ENCODE data around the gene VPS41. TPM values are rescaled to one million over a fixed set of nuclear protein-coding genes. Genes with fewer than 3 reads are reported as not detected.
A peak's percentile ranks its signal among the peaks of the same experiment; 100 is the strongest.
"Not testable (repeated sequence)": the region's sequence is repeated elsewhere in the genome, so short reads cannot be mapped to it uniquely, and the experiment has no call there.

The VPS41 gene
- polyA plus RNA-seq (2012; ENCODE audit: missing spikeins), result 50.5 TPM

- FAIRE-seq (peak; percentile 96), DNase-seq (ENCODE audit: insufficient read length) (peak; percentile 70)
- peak; percentile 70 for TF ChIP-seq POLR2A (IDR thresholded peaks at IDR 0.05; ENCODE audit: low read depth, low read length)
- TF ChIP-seq TAF1 (IDR thresholded peaks at IDR 0.05; ENCODE audit: borderline replicate concordance, low read depth, low read length), result peak; percentile 88; the same call in 1 of the 2 replicates
- peak; percentile 64 for TF ChIP-seq POLR2AphosphoS5 (IDR thresholded peaks at IDR 0.05; ENCODE audit: low read depth, low read length)
Observed at GRCh38 chr7:38908759-38909335, at the start of gene VPS41. Gene VPS41 (minus strand): TSS chr7:38909191. CDS start chr7:38909174, 17 bp downstream.

- FAIRE-seq, result no peak
- DNase-seq (ENCODE audit: insufficient read length), result no peak
- TF ChIP-seq POLR2A (IDR thresholded peaks at IDR 0.05; ENCODE audit: low read depth, low read length) (no peak), POLR2AphosphoS5 (IDR thresholded peaks at IDR 0.05; ENCODE audit: low read depth, low read length) (no peak), TAF1 (IDR thresholded peaks at IDR 0.05; ENCODE audit: borderline replicate concordance, low read depth, low read length) (no peak)
Observed at GRCh38 chr7:38955892-38956291, 46.9 kb upstream of the VPS41 start.

- FAIRE-seq (no peak), DNase-seq (ENCODE audit: insufficient read length) (no peak)
- no peak for TF ChIP-seq POLR2AphosphoS5 (IDR thresholded peaks at IDR 0.05; ENCODE audit: low read depth, low read length)
- TF ChIP-seq TAF1 (IDR thresholded peaks at IDR 0.05; ENCODE audit: borderline replicate concordance, low read depth, low read length), result no peak
- TF ChIP-seq POLR2A (IDR thresholded peaks at IDR 0.05; ENCODE audit: low read depth, low read length), result no peak
Observed at GRCh38 chr7:38953971-38954370, 45.0 kb upstream of the VPS41 start.

- DNase-seq (ENCODE audit: insufficient read length) (no peak), FAIRE-seq (no peak)
- no peak for TF ChIP-seq POLR2A (IDR thresholded peaks at IDR 0.05; ENCODE audit: low read depth, low read length)
- no peak for TF ChIP-seq TAF1 (IDR thresholded peaks at IDR 0.05; ENCODE audit: borderline replicate concordance, low read depth, low read length)
- no peak for TF ChIP-seq POLR2AphosphoS5 (IDR thresholded peaks at IDR 0.05; ENCODE audit: low read depth, low read length)
Observed at GRCh38 chr7:38953227-38953626, 44.2 kb upstream of the VPS41 start.

GRCh38 chr7:38951213-38951612, 42.2 kb upstream of the VPS41 start:
- TF ChIP-seq POLR2AphosphoS5 (IDR thresholded peaks at IDR 0.05; ENCODE audit: low read depth, low read length) (no peak), TAF1 (IDR thresholded peaks at IDR 0.05; ENCODE audit: borderline replicate concordance, low read depth, low read length) (no peak), POLR2A (IDR thresholded peaks at IDR 0.05; ENCODE audit: low read depth, low read length) (no peak)
- no peak for DNase-seq (ENCODE audit: insufficient read length)
- FAIRE-seq, result no peak

GRCh38 chr7:38950309-38950708, 41.3 kb upstream of the VPS41 start:
- FAIRE-seq (no peak), DNase-seq (ENCODE audit: insufficient read length) (no peak)
- TF ChIP-seq POLR2A (IDR thresholded peaks at IDR 0.05; ENCODE audit: low read depth, low read length) (no peak), POLR2AphosphoS5 (IDR thresholded peaks at IDR 0.05; ENCODE audit: low read depth, low read length) (no peak), TAF1 (IDR thresholded peaks at IDR 0.05; ENCODE audit: borderline replicate concordance, low read depth, low read length) (no peak)

- FAIRE-seq; DNase-seq (ENCODE audit: insufficient read length): not testable (repeated sequence)
Observed at GRCh38 chr7:38947541-38947940, 38.5 kb upstream of the VPS41 start.

GRCh38 chr7:38942431-38943051, 33.5 kb upstream of the VPS41 start:
- FAIRE-seq (no peak), DNase-seq (ENCODE audit: insufficient read length) (no peak)
- TF ChIP-seq POLR2A (IDR thresholded peaks at IDR 0.05; ENCODE audit: low read depth, low read length) (no peak), POLR2AphosphoS5 (IDR thresholded peaks at IDR 0.05; ENCODE audit: low read depth, low read length) (no peak), TAF1 (IDR thresholded peaks at IDR 0.05; ENCODE audit: borderline replicate concordance, low read depth, low read length) (no peak)

GRCh38 chr7:38940774-38941173, 31.8 kb upstream of the VPS41 start:
- FAIRE-seq, result no peak

GRCh38 chr7:38938589-38938988, 29.6 kb upstream of the VPS41 start:
- DNase-seq (ENCODE audit: insufficient read length), result no peak
- no peak for FAIRE-seq
- no peak for TF ChIP-seq TAF1 (IDR thresholded peaks at IDR 0.05; ENCODE audit: borderline replicate concordance, low read depth, low read length)
- no peak for TF ChIP-seq POLR2AphosphoS5 (IDR thresholded peaks at IDR 0.05; ENCODE audit: low read depth, low read length)
- TF ChIP-seq POLR2A (IDR thresholded peaks at IDR 0.05; ENCODE audit: low read depth, low read length), result no peak

More at GRCh38 chr7:38940774-38941173, 31.8 kb upstream of the VPS41 start:
- TF ChIP-seq TAF1 (IDR thresholded peaks at IDR 0.05; ENCODE audit: borderline replicate concordance, low read depth, low read length), result no peak
- TF ChIP-seq POLR2A (IDR thresholded peaks at IDR 0.05; ENCODE audit: low read depth, low read length), result no peak
- no peak for TF ChIP-seq POLR2AphosphoS5 (IDR thresholded peaks at IDR 0.05; ENCODE audit: low read depth, low read length)
- DNase-seq (ENCODE audit: insufficient read length), result no peak

GRCh38 chr7:38938001-38938485, 29.1 kb upstream of the VPS41 start:
- no peak for FAIRE-seq
- TF ChIP-seq POLR2AphosphoS5 (IDR thresholded peaks at IDR 0.05; ENCODE audit: low read depth, low read length) (no peak), POLR2A (IDR thresholded peaks at IDR 0.05; ENCODE audit: low read depth, low read length) (no peak), TAF1 (IDR thresholded peaks at IDR 0.05; ENCODE audit: borderline replicate concordance, low read depth, low read length) (no peak)

GRCh38 chr7:38936641-38937040, 27.6 kb upstream of the VPS41 start:
- TF ChIP-seq POLR2A (IDR thresholded peaks at IDR 0.05; ENCODE audit: low read depth, low read length) (no peak), TAF1 (IDR thresholded peaks at IDR 0.05; ENCODE audit: borderline replicate concordance, low read depth, low read length) (no peak), POLR2AphosphoS5 (IDR thresholded peaks at IDR 0.05; ENCODE audit: low read depth, low read length) (no peak)
- no peak for FAIRE-seq
- DNase-seq (ENCODE audit: insufficient read length), result no peak

More at GRCh38 chr7:38938001-38938485, 29.1 kb upstream of the VPS41 start:
- no peak for DNase-seq (ENCODE audit: insufficient read length)

Measured in GM12892 (cell line).